Sigmoid colon (tissue), 7 donors: ENCODE results near the gene TMEM170B. TPM values are rescaled to one million over a fixed set of nuclear protein-coding genes. Genes with fewer than 3 reads are reported as not detected.

ENCODE experiments used
- DNase-seq: peaks from one replicate; pipeline ENCODE4 v3.0.0-alpha.2; 2019
- H3K27ac ChIP-seq, 4 donors: fragments of 200-600 bp; sonication (generic); one replicate each; pipeline ENCODE4 v1.5.1; 2016 to 2019; ENCODE audit warnings: mild to moderate bottlenecking in 1 of 4
- H3K27me3 ChIP-seq, 3 donors: fragments of 200-600 bp; sonication (generic); one replicate each; pipeline ENCODE4 v1.5.1; 2019; ENCODE audit warnings: mild to moderate bottlenecking in 1 of 3
- H3K36me3 ChIP-seq, 4 donors: fragments of 200-600 bp; sonication (generic); one replicate each; pipeline ENCODE4 v1.5.1; 2016 to 2019
- H3K4me1 ChIP-seq, 4 donors: fragments of 200-600 bp; sonication (generic); one replicate each; pipeline ENCODE4 v1.5.1; 2017 to 2019
- H3K4me3 ChIP-seq, 4 donors: fragments of 200-600 bp; sonication (generic); one replicate each; pipeline ENCODE4 v1.5.1; 2017 to 2019; ENCODE audit warnings: mild to moderate bottlenecking in 2 of 4, moderate library complexity in 1 of 4
- H3K9me3 ChIP-seq, 4 donors: fragments of 200-600 bp in 3 of 4; sonication (generic) in 3 of 4; one replicate each; pipeline versions ENCODE4 v1.5.1 to v1.6.1; 2013 to 2019
- EP300 ChIP-seq, 4 donors: sonication (generic); formaldehyde crosslinking; IDR thresholded peaks; one replicate each; pipeline ENCODE4 v1.6.1; 2017; ENCODE audit warnings: antibody characterized with exemption in 4 of 4
- POLR2A ChIP-seq, 2 donors: fragments of 450-650 bp; IDR thresholded peaks; one replicate each; pipeline ENCODE4 v1.6.1; 2016; ENCODE audit warnings: antibody characterized with exemption in 2 of 2, mild to moderate bottlenecking in 2 of 2, moderate library complexity in 2 of 2
- POLR2AphosphoS5 ChIP-seq, 4 donors: sonication (generic); formaldehyde crosslinking; IDR thresholded peaks; one replicate each; pipeline ENCODE4 v1.6.1; 2017; ENCODE audit warnings: antibody characterized with exemption in 4 of 4
- WGBS, 2 donors: extraction: QIAGEN DNeasy Blood & Tissue Kit; methylation state at CpG; one replicate each; pipeline ENCODE4 v1.1.7; 2013; 5-methylcytosine and 5-hydroxymethylcytosine counted together
- intact Hi-C: fragments of 100-400 bp; cut with DNase I; formaldehyde crosslinking; loops from one replicate; pipeline ENCODE4 v1.15.1; 2023
- polyA plus RNA-seq, 3 donors: library from polyadenylated mRNA; stranded (reverse); fragments of 200-250 nt; gene quantifications; one replicate each; pipeline ENCODE4 v1.2.3, GENCODE V29; 2013
- total RNA-seq, 4 donors: library from RNA; depleted of rRNA; stranded (reverse); fragments of >200 nt; gene quantifications; one replicate each; pipeline ENCODE4 v1.1.0, GENCODE V29; 2016
- TF ChIP-seq, protein P1 (sequence below), 4 experiments: fragments of 450-650 bp in 3 of 4; fragments of 200-600 bp in 1 of 4; IDR thresholded peaks; one replicate each; pipeline ENCODE4 v1.5.1; 2016 to 2019; ENCODE audit warnings: antibody characterized with exemption in 4 of 4, mild to moderate bottlenecking in 3 of 4, moderate library complexity in 2 of 4
- donor health status: healthy with polysubstance abuse.
- donor health status: Bipolar disorder and iron deficiency.
- donor health status: healthy.

The TMEM170B gene
- total and polyA plus RNA-seq, 7 donors, result 0.92 to 11.0 (median 8.7) TPM

DNA sequence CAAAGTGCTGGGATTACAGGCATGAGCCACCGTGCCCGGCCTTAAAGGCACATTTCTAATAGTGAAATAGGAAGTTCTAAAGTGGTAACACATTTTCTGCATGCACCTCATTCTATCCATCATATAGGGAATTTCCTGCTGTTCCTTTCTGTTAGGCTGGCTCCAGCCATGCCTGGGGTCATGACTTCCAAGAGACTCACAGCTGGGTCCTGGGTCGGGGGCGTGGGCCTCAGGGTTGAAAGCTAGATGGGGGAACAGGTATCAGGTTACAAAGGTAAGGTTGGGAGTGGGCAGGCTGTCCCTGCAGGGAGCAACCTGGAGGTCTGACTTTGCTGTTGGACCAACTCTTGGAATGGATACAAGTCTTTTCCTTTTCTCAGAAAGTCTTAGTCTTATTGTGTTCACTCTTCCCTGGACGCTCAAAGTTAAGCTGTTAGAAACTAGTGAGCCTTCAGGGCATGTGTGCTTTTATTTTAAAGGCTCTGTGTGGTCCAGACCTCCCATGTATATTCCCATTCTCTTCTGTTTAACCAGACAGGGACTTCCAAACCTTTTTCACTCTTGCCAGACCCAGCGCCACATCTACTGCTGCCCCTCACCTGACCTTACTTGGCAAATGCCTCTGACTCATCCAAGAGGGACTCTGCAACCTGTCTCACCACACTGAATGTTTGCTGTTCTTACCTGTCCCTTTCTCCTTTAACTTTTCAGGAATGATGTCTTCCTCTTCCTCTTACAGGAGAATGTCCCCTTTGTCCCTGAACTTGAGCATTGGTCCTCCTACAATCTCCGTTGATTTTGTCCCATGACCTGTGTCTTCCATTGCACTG lies 64.4 kb downstream of the TMEM170B start:
- DNase-seq, result no peak
- H3K9me3 ChIP-seq, result no peaks in the 10 kb centered on the region
- no peaks in the 10 kb centered on the region for H3K36me3 ChIP-seq
- H3K27ac ChIP-seq, result no peak overlapping the region
- H3K27me3 ChIP-seq, result no peaks in the 10 kb centered on the region
- TF ChIP-seq POLR2AphosphoS5 (IDR thresholded peaks at IDR 0.05) (no peak), POLR2A (IDR thresholded peaks at IDR 0.05) (no peak), EP300 (IDR thresholded peaks at IDR 0.05) (no peak)
- TF ChIP-seq, protein P1, sequence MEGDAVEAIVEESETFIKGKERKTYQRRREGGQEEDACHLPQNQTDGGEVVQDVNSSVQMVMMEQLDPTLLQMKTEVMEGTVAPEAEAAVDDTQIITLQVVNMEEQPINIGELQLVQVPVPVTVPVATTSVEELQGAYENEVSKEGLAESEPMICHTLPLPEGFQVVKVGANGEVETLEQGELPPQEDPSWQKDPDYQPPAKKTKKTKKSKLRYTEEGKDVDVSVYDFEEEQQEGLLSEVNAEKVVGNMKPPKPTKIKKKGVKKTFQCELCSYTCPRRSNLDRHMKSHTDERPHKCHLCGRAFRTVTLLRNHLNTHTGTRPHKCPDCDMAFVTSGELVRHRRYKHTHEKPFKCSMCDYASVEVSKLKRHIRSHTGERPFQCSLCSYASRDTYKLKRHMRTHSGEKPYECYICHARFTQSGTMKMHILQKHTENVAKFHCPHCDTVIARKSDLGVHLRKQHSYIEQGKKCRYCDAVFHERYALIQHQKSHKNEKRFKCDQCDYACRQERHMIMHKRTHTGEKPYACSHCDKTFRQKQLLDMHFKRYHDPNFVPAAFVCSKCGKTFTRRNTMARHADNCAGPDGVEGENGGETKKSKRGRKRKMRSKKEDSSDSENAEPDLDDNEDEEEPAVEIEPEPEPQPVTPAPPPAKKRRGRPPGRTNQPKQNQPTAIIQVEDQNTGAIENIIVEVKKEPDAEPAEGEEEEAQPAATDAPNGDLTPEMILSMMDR (IDR thresholded peaks at IDR 0.05), result no peak
- no peak overlapping the region for H3K4me3 ChIP-seq
- peaks cover 0 to 21% (median 14%) of the 10 kb centered on the region in 4 donors for H3K4me1 ChIP-seq
- intact Hi-C loops, result no loop called here
- WGBS, 2 donors, result 77 to 82% methylated on average over 7 of the region's 7 CpGs

DNA sequence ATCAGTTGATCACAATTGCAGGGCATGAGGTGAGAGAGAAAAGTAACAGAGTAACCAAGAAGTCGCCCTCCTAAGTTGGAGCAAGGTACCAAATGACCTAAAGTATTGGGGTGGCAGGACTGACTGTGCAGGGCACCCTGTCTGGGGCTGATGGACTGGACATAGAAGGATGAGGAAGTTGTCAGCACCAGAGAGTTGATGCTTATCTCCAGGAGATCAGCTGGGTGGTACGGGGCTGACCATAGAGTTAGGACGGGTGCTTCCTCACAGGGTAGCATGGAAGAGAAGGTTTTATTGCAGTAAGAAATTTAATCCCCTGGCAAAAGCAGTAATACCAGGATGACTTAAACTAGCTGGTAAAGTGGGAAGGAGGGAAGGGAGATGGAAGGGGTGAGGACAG lies 66.7 kb downstream of the TMEM170B start:
- TF ChIP-seq EP300 (IDR thresholded peaks at IDR 0.05), result no peak
- no peak for TF ChIP-seq POLR2A (IDR thresholded peaks at IDR 0.05)
- no peak for TF ChIP-seq POLR2AphosphoS5 (IDR thresholded peaks at IDR 0.05)
- TF ChIP-seq, protein P1 (IDR thresholded peaks at IDR 0.05), result no peak

DNA sequence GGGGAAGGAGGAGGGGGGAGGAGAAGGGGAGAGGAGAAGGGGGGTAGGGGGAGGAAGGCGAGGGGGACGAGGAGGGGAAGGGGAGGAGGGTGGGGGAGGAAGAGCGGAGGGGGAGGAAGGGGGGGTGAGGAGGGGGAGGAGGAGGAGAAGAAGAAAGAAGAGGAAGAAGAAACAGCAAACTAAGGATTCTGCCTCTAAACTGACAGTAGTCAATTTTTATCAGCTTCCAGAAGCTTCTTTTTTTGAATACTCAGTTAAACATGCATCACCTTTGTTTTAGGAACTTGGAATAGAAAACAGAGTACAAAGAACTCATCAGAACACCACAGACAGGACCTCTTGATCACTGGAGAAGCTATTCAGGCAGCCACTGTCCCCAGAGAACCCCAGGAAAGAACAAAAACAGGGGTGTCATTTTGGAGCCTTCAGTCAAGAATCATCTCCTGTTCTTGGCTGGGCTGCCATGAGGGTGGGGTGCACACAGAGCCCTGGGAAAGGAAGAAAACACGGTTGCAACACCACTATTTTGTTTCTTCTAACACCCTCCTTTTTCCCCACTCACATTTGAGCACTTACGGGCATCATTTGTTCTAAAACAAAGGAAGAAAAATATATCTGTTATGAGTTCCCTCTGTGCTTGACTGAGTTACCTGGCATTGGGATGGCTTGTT lies 67.4 kb downstream of the TMEM170B start:
- Histone ChIP-seq H3K4me1 (peaks cover 0 to 29% (median 23%) of the 10 kb centered on the region in 4 donors), H3K27ac (peak overlapping the region in 2 of 4 donors; percentile 56 to 67), H3K4me3 (no peak overlapping the region), H3K27me3 (no peaks in the 10 kb centered on the region), H3K36me3 (no peaks in the 10 kb centered on the region), H3K9me3 (no peaks in the 10 kb centered on the region)
- DNase-seq, result no peak
- TF ChIP-seq POLR2AphosphoS5 (IDR thresholded peaks at IDR 0.05), result no peak
- no peak for TF ChIP-seq EP300 (IDR thresholded peaks at IDR 0.05)
- TF ChIP-seq POLR2A (IDR thresholded peaks at IDR 0.05), result no peak
- TF ChIP-seq, protein P1 (IDR thresholded peaks at IDR 0.05), result no peak
- intact Hi-C loops, result loop anchor here (5.0 kb wide), 1 partner anchor 47 kb away; no protein-coding TSS in a partner anchor
- WGBS, 2 donors, result 63 to 75% methylated on average over 5 of the region's 5 CpGs

More for the DNA sequence above, 66.7 kb downstream of the TMEM170B start:
- peaks cover 0 to 29% (median 23%) of the 10 kb centered on the region in 4 donors for H3K4me1 ChIP-seq
- H3K27ac ChIP-seq, result no peak overlapping the region
- no peak for DNase-seq
- WGBS, 2 donors, result 59 to 84% methylated on average over 3 of the region's 3 CpGs
- no peaks in the 10 kb centered on the region for H3K27me3 ChIP-seq
- no peaks in the 10 kb centered on the region for H3K9me3 ChIP-seq
- H3K36me3 ChIP-seq, result no peaks in the 10 kb centered on the region
- intact Hi-C loops, result no loop called here
- no peak overlapping the region for H3K4me3 ChIP-seq

DNA sequence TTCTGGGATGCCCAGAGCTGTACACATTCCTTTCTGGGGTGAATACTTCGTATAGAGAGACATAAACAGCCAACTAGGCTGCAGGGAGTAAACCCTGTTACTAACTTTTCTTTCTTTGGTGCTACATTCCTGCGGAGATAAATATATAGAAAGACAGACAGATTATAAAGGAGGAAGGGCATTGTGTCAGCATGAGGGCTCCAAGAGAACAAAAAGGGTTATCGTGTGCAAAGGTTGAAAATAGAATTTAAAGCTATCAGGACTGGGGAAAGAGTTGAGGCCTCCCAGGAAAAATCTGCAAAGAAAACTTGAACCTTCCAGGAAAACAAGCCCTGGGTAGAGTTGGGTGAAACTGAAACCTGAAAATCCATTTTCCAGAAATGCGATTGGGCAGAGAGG lies 68.0 kb downstream of the TMEM170B start:
- no peaks in the 10 kb centered on the region for H3K36me3 ChIP-seq
- no peak overlapping the region for H3K4me3 ChIP-seq
- no peak for DNase-seq
- H3K27me3 ChIP-seq, result no peaks in the 10 kb centered on the region
- peaks cover 0 to 29% (median 23%) of the 10 kb centered on the region in 4 donors for H3K4me1 ChIP-seq
- intact Hi-C loops, result loop anchor here (5.0 kb wide), 1 partner anchor 47 kb away; no protein-coding TSS in a partner anchor
- TF ChIP-seq, protein P1 (IDR thresholded peaks at IDR 0.05), result no peak
- no peak for TF ChIP-seq EP300 (IDR thresholded peaks at IDR 0.05)
- no peak for TF ChIP-seq POLR2A (IDR thresholded peaks at IDR 0.05)
- TF ChIP-seq POLR2AphosphoS5 (IDR thresholded peaks at IDR 0.05), result no peak
- H3K27ac ChIP-seq, result peak overlapping the region in 2 of 4 donors; percentile 56 to 67
- 72 to 83% methylated on average over 4 of the region's 4 CpGs for WGBS, 2 donors
- H3K9me3 ChIP-seq, result no peaks in the 10 kb centered on the region
